HepG2 (cell line): Measurements from ENCODE around the gene SEPHS2. TPM values are rescaled to one million over a fixed set of nuclear protein-coding genes. Genes with fewer than 3 reads are reported as not detected.

Source experiments
- ARID4A ChIP-seq: sonication (generic); formaldehyde crosslinking; IDR thresholded peaks from 2 replicates; pipeline ENCODE4 v1.5.0; 2020; ENCODE audit warnings: mild to moderate bottlenecking, missing genetic modification reagents, borderline replicate concordance
- ATF5 ChIP-seq: sonication (generic); formaldehyde crosslinking; IDR thresholded peaks from 2 replicates; pipeline ENCODE4 v1.4.0; 2020; ENCODE audit warnings: mild to moderate bottlenecking, low read depth, missing genetic modification reagents
- MXD4 ChIP-seq: IDR thresholded peaks from 2 replicates; pipeline ENCODE4 v1.6.1; 2016; ENCODE audit warnings: mild to moderate bottlenecking, missing biosample characterization, missing genetic modification reagents
- NBN ChIP-seq: fragments of 450-650 bp; conservative IDR thresholded peaks from 2 replicates; pipeline ENCODE4 v1.6.1; 2017
- RERE ChIP-seq: IDR thresholded peaks from 2 replicates; pipeline ENCODE4 v1.6.1; 2016; ENCODE audit warnings: low read depth, missing genetic modification reagents, missing compliant biosample characterization
- SMAD3 ChIP-seq: sonication (generic); formaldehyde crosslinking; IDR thresholded peaks from 2 replicates; pipeline ENCODE4 v1.4.0; 2020; ENCODE audit warnings: missing genetic modification reagents
- TOE1 ChIP-seq: sonication (generic); formaldehyde crosslinking; IDR thresholded peaks from 2 replicates; pipeline ENCODE4 v1.4.0; 2020; ENCODE audit warnings: mild to moderate bottlenecking, missing genetic modification reagents
- ZNF792 ChIP-seq: IDR thresholded peaks from 2 replicates; pipeline ENCODE4 v1.6.1; 2016
- ZSCAN31 ChIP-seq: sonication (generic); formaldehyde crosslinking; IDR thresholded peaks from 2 replicates; pipeline ENCODE4 v1.5.0; 2020; ENCODE audit warnings: low read depth, mild to moderate bottlenecking, missing genetic modification reagents
- polyA plus RNA-seq, 8 experiments: library from polyadenylated mRNA; depleted of rRNA in 3 of 8; stranded (reverse) in 7 of 8; unstranded in 1 of 8; fragments of >200 nt; fragmentation: Illumina TruSeq in 4 of 8; extraction: Trizol in 4 of 8; gene quantifications; 2 replicates each; pipeline versions ENCODE4 v1.2.1 to v1.2.3, GENCODE V29; 2011 to 2016; ENCODE audit warnings: low read depth in 4 of 8, missing spikeins in 1 of 8, mixed read lengths in 1 of 8; ENCODE audit not compliant: insufficient read depth in 1 of 8
- total RNA-seq, 5 experiments: library from RNA; depleted of rRNA; stranded (reverse); fragments of >200 nt; fragmentation: Illumina TruSeq; extraction: Trizol; gene quantifications; 2 replicates each; pipeline ENCODE4 v1.2.3, GENCODE V29; 2016; ENCODE audit warnings: low read depth in 1 of 5
- TF ChIP-seq, protein P1 (sequence below), 2 experiments: sonication (generic) in 1 of 2; formaldehyde crosslinking in 1 of 2; IDR thresholded peaks; 2 replicates each; pipeline versions ENCODE4 v1.4.0 to v1.6.1; 2018 to 2020; ENCODE audit warnings: missing genetic modification reagents in 2 of 2, borderline replicate concordance in 1 of 2, low read depth in 1 of 2, mild to moderate bottlenecking in 1 of 2, missing biosample characterization in 1 of 2
- TF ChIP-seq, protein P2 (sequence below): IDR thresholded peaks from 2 replicates; pipeline ENCODE4 v1.6.1; 2016
- TF ChIP-seq, protein P3 (sequence below): IDR thresholded peaks from 2 replicates; pipeline ENCODE4 v1.6.1; 2016; ENCODE audit warnings: missing compliant biosample characterization, missing genetic modification reagents, borderline replicate concordance

The SEPHS2 gene
- total and polyA plus RNA-seq, 2 of the 13 experiments (the other 11 are each of a cell fraction or from before 2014, with no cell fraction given) = 20.7 to 127 TPM

GRCh38 chr16:30409125-30410060 is 36.3 kb downstream of the SEPHS2 start (continued):
- TF ChIP-seq MXD4 (CRISPR knock-in tag) = peak; percentile 81
- TF ChIP-seq ZSCAN31 (CRISPR knock-in tag) = no peak
- TF ChIP-seq, protein P1, sequence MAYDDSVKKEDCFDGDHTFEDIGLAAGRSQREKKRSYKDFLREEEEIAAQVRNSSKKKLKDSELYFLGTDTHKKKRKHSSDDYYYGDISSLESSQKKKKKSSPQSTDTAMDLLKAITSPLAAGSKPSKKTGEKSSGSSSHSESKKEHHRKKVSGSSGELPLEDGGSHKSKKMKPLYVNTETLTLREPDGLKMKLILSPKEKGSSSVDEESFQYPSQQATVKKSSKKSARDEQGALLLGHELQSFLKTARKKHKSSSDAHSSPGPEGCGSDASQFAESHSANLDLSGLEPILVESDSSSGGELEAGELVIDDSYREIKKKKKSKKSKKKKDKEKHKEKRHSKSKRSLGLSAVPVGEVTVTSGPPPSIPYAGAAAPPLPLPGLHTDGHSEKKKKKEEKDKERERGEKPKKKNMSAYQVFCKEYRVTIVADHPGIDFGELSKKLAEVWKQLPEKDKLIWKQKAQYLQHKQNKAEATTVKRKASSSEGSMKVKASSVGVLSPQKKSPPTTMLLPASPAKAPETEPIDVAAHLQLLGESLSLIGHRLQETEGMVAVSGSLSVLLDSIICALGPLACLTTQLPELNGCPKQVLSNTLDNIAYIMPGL (CRISPR knock-in tag; IDR thresholded peaks at IDR 0.05; ENCODE audit: borderline replicate concordance in 1 of 2, low read depth in 1 of 2) = peak; percentile 90 to 95
- TF ChIP-seq, protein P2, sequence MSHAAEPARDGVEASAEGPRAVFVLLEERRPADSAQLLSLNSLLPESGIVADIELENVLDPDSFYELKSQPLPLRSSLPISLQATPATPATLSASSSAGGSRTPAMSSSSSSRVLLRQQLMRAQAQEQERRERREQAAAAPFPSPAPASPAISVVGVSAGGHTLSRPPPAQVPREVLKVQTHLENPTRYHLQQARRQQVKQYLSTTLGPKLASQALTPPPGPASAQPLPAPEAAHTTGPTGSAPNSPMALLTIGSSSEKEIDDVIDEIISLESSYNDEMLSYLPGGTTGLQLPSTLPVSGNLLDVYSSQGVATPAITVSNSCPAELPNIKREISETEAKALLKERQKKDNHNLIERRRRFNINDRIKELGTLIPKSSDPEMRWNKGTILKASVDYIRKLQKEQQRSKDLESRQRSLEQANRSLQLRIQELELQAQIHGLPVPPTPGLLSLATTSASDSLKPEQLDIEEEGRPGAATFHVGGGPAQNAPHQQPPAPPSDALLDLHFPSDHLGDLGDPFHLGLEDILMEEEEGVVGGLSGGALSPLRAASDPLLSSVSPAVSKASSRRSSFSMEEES = peak; percentile 43; the same call in 1 of the 2 replicates
- TF ChIP-seq RERE = no peak
- TF ChIP-seq TOE1 (CRISPR knock-in tag) = peak; percentile 53; the same call in 1 of the 2 replicates
- TF ChIP-seq ZNF792 (CRISPR knock-in tag) = peak; percentile 94
- TF ChIP-seq NBN = no peak
- TF ChIP-seq ATF5 (CRISPR knock-in tag) = no peak
- TF ChIP-seq SMAD3 (CRISPR knock-in tag) = peak; percentile 84
- TF ChIP-seq ARID4A (CRISPR knock-in tag) = peak; percentile 77; the same call in 1 of the 2 replicates
- TF ChIP-seq, protein P3, sequence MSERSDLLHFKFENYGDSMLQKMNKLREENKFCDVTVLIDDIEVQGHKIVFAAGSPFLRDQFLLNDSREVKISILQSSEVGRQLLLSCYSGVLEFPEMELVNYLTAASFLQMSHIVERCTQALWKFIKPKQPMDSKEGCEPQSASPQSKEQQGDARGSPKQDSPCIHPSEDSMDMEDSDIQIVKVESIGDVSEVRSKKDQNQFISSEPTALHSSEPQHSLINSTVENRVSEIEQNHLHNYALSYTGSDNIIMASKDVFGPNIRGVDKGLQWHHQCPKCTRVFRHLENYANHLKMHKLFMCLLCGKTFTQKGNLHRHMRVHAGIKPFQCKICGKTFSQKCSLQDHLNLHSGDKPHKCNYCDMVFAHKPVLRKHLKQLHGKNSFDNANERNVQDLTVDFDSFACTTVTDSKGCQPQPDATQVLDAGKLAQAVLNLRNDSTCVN (CRISPR knock-in tag) = no peak
